ENCODE results near the gene DDX31. TPM values are rescaled to one million over a fixed set of nuclear protein-coding genes. Genes with fewer than 3 reads are reported as not detected.

DDX31 gene
- total RNA-seq, 1 experiment from 2014 or later, result 14.6 TPM

DNA sequence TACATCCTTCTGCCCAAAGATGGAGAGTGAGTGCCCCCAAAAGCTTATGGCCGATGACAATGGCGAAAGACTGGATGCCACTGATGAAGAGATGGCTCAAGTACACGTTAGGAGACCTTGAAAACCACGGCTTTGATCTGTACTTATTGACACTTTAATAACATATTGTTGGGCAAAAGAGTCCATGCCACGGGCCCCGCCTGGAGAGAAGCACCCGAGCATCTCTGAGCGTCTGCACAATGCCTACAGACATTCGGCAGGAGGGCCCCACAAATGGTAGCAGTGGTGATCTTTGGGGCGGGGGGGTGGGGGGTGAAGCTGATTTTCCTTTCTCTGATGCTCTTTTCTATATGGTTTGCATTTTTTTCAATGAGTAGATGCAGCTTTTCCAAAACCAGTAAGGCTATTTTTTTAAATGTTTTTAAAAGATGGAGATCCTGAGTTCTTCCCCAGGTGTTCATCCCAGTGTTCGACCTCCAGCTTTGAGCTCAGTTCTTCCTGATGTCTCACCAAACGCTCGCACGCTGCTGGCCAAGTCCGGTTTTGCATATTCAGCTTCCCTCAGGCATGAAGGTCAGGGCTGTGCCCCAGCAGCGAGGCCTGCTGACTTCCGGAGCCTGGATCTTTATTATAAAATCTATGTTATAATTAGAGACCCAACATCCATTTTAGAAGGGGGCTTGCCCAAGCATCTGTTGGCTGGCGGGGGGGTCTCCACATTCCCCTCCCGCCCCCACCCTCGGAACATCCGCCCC is 121.6 kb downstream of the DDX31 start:
- intact Hi-C loops (cut with micrococcal nuclease), result no loop called here
- ATAC-seq (no peak), DNase-seq (no peak)
- Histone ChIP-seq H3K27me3 (ENCODE audit: low read length) (no peaks in the 10 kb centered on the region), H3K4me1 (ENCODE audit: insufficient read depth, low read length) (no peaks in the 10 kb centered on the region), H4K20me1 (ENCODE audit: low read length) (no peaks in the 10 kb centered on the region), H3K36me3 (ENCODE audit: low read depth, low read length) (no peaks in the 10 kb centered on the region), H2AFZ (ENCODE audit: low read length) (no peak overlapping the region), H3K9me2 (replicated peaks; ENCODE audit: low read length) (no peaks in the 10 kb centered on the region), H3K4me2 (ENCODE audit: low read length) (no peak overlapping the region), H3K9ac (ENCODE audit: low read length) (no peak overlapping the region), H3K4me3 (ENCODE audit: low read length) (no peak overlapping the region), H3K9me3 (ENCODE audit: low read length) (no peaks in the 10 kb centered on the region), H3K79me2 (ENCODE audit: low read length) (no peaks in the 10 kb centered on the region), H3K27ac (ENCODE audit: low read length) (no peak overlapping the region), H3F3A (ENCODE audit: low read length, unreplicated experiment) (no peaks in the 10 kb centered on the region)
- no TSS peak for BruUV-seq (replicated peaks)
- POLR2A ChIA-PET (ENCODE audit: unreplicated experiment), result no interaction called here
- TF ChIP-seq EZH2 (IDR thresholded peaks at IDR 0.05; ENCODE audit: low read length, unreplicated experiment) (no peak), EZH2phosphoT487 (IDR thresholded peaks at IDR 0.05; ENCODE audit: borderline replicate concordance, low read length) (no peak)
- TF ChIP-seq, protein P1, sequence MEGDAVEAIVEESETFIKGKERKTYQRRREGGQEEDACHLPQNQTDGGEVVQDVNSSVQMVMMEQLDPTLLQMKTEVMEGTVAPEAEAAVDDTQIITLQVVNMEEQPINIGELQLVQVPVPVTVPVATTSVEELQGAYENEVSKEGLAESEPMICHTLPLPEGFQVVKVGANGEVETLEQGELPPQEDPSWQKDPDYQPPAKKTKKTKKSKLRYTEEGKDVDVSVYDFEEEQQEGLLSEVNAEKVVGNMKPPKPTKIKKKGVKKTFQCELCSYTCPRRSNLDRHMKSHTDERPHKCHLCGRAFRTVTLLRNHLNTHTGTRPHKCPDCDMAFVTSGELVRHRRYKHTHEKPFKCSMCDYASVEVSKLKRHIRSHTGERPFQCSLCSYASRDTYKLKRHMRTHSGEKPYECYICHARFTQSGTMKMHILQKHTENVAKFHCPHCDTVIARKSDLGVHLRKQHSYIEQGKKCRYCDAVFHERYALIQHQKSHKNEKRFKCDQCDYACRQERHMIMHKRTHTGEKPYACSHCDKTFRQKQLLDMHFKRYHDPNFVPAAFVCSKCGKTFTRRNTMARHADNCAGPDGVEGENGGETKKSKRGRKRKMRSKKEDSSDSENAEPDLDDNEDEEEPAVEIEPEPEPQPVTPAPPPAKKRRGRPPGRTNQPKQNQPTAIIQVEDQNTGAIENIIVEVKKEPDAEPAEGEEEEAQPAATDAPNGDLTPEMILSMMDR (conservative IDR thresholded peaks at IDR 0.05; ENCODE audit: low read depth, low read length), result no peak
- CTCF ChIA-PET, result no interaction called here

DNA sequence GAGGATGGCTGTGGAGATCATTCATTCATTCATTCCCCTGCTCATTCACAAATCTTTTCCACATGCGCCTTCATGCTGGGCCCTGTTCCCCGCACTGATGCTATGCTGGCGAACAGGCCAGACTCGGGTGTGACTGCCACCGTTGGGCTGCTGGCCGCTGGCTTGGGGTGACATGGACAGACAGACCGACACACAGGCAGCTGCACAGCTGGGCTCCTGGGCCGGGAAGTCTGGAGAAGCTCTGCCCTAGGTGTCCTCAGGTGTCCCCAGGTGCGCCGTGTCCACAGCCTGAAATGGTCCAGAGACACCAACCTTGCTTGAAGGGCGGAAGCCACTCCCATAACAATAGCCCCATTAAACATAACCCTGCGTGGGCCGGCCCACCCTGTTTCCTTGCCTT is 122.3 kb downstream of the DDX31 start:
- ATAC-seq, result no peak
- intact Hi-C loops (cut with micrococcal nuclease), result no loop called here

DNA sequence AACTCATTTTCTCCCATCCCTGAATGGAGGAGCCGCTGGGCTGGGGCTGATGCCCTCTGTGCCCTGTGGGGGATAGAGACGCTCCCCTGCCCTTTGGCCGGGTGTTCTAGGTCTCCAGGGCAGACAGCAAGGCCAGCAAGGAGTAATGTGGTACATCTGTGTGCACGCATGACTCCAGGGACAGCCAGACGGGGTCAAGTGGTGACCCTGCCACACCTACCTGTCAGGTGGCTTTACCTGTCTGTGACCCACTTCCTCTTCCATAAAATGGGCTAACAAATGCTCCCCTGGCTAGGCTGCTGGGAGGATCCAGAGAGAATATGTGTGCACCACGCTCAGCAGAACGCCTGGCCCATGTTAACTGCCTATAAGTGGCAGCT is 122.7 kb downstream of the DDX31 start:
- H3K79me2 ChIP-seq (ENCODE audit: low read length), result no peaks in the 10 kb centered on the region
- H3K27ac ChIP-seq (ENCODE audit: low read length), result no peak overlapping the region
- no peak overlapping the region for H3K4me3 ChIP-seq (ENCODE audit: low read length)
- CTCF ChIA-PET, result no interaction called here
- DNase-seq, result no peak
- H3K4me1 ChIP-seq (ENCODE audit: insufficient read depth, low read length), result no peaks in the 10 kb centered on the region
- no peak overlapping the region for H3K9ac ChIP-seq (ENCODE audit: low read length)
- no peak for ATAC-seq
- no peaks in the 10 kb centered on the region for H3K9me3 ChIP-seq (ENCODE audit: low read length)
- TF ChIP-seq EZH2 (IDR thresholded peaks at IDR 0.05; ENCODE audit: low read length, unreplicated experiment), result no peak
- TF ChIP-seq EZH2phosphoT487 (IDR thresholded peaks at IDR 0.05; ENCODE audit: borderline replicate concordance, low read length), result no peak
- TF ChIP-seq, protein P1 (conservative IDR thresholded peaks at IDR 0.05; ENCODE audit: low read depth, low read length), result no peak
- POLR2A ChIA-PET (ENCODE audit: unreplicated experiment), result no interaction called here
- no peak overlapping the region for H3K4me2 ChIP-seq (ENCODE audit: low read length)
- H3K36me3 ChIP-seq (ENCODE audit: low read depth, low read length), result no peaks in the 10 kb centered on the region
- no peaks in the 10 kb centered on the region for H3K9me2 ChIP-seq (replicated peaks; ENCODE audit: low read length)
- H3F3A ChIP-seq (ENCODE audit: low read length, unreplicated experiment), result no peaks in the 10 kb centered on the region
- H4K20me1 ChIP-seq (ENCODE audit: low read length), result no peaks in the 10 kb centered on the region
- H2AFZ ChIP-seq (ENCODE audit: low read length), result no peak overlapping the region
- intact Hi-C loops (cut with micrococcal nuclease), result no loop called here
- BruUV-seq (replicated peaks), result no TSS peak
- no peaks in the 10 kb centered on the region for H3K27me3 ChIP-seq (ENCODE audit: low read length)

More for the DNA sequence above, 122.3 kb downstream of the DDX31 start:
- Histone ChIP-seq H3K4me1 (ENCODE audit: insufficient read depth, low read length) (no peaks in the 10 kb centered on the region), H4K20me1 (ENCODE audit: low read length) (no peaks in the 10 kb centered on the region), H3K27me3 (ENCODE audit: low read length) (no peaks in the 10 kb centered on the region), H3K9ac (ENCODE audit: low read length) (no peak overlapping the region), H3K27ac (ENCODE audit: low read length) (no peak overlapping the region), H3K4me3 (ENCODE audit: low read length) (no peak overlapping the region), H2AFZ (ENCODE audit: low read length) (no peak overlapping the region), H3K9me3 (ENCODE audit: low read length) (no peaks in the 10 kb centered on the region), H3K79me2 (ENCODE audit: low read length) (no peaks in the 10 kb centered on the region), H3K36me3 (ENCODE audit: low read depth, low read length) (no peaks in the 10 kb centered on the region), H3K9me2 (replicated peaks; ENCODE audit: low read length) (no peaks in the 10 kb centered on the region), H3F3A (ENCODE audit: low read length, unreplicated experiment) (no peaks in the 10 kb centered on the region), H3K4me2 (ENCODE audit: low read length) (no peak overlapping the region)
- ChIA-PET CTCF (no interaction called here), POLR2A (ENCODE audit: unreplicated experiment) (no interaction called here)
- TF ChIP-seq, protein P1 (conservative IDR thresholded peaks at IDR 0.05; ENCODE audit: low read depth, low read length), result no peak
- TF ChIP-seq EZH2phosphoT487 (IDR thresholded peaks at IDR 0.05; ENCODE audit: borderline replicate concordance, low read length) (no peak), EZH2 (IDR thresholded peaks at IDR 0.05; ENCODE audit: low read length, unreplicated experiment) (no peak)
- no TSS peak for BruUV-seq (replicated peaks)
- no peak for DNase-seq
